GM23338 (cell line): ENCODE data around the gene GNGT1. TPM values are rescaled to one million over a fixed set of nuclear protein-coding genes. Genes with fewer than 3 reads are reported as not detected.
"Not testable (repeated sequence)": the region's sequence is repeated elsewhere in the genome, so short reads cannot be mapped to it uniquely, and the experiment has no call there.

Experiments used
- ATAC-seq: fragments of 200-7000 bp; cut with Tn5 transposase; 3 replicates; pipeline ENCODE4 v1.9.1; 2020
- DNase-seq: peaks from one replicate; pipeline ENCODE4 v3.0.0-alpha.2; 2015; ENCODE audit warnings: low spot score
- H2AFZ ChIP-seq: fragments of 200-600 bp; sonication (generic); 2 replicates; pipeline ENCODE4 v1.8.0; 2016; ENCODE audit warnings: antibody characterized with exemption, mild to moderate bottlenecking, moderate library complexity
- H3F3A ChIP-seq: fragments of 200-600 bp; sonication (generic); replicated peaks from 2 replicates; pipeline ENCODE4 v1.8.0; 2017; ENCODE audit warnings: antibody characterized with exemption, mixed run types, low read depth
- H3K27ac ChIP-seq: fragments of 200-600 bp; sonication (generic); 2 replicates; pipeline ENCODE4 v1.6.1; 2016; ENCODE audit warnings: low read depth
- H3K27me3 ChIP-seq: fragments of 200-600 bp; sonication (generic); 2 replicates; pipeline ENCODE4 v1.8.0; 2016; ENCODE audit warnings: mild to moderate bottlenecking, mixed run types, moderate library complexity; ENCODE audit not compliant: insufficient read depth
- H3K36me3 ChIP-seq: fragments of 200-600 bp; sonication (generic); 2 replicates; pipeline ENCODE4 v1.8.0; 2016; ENCODE audit warnings: mild to moderate bottlenecking; ENCODE audit not compliant: insufficient read depth
- H3K4me1 ChIP-seq: fragments of 200-600 bp; sonication (generic); 2 replicates; pipeline ENCODE4 v1.8.0; 2016; ENCODE audit warnings: mild to moderate bottlenecking, moderate library complexity; ENCODE audit not compliant: insufficient read depth
- H3K4me2 ChIP-seq: fragments of 200-600 bp; sonication (generic); 2 replicates; pipeline ENCODE4 v1.7.1; 2017; ENCODE audit warnings: mixed run types
- H3K4me3 ChIP-seq: fragments of 200-600 bp; sonication (generic); 2 replicates; pipeline ENCODE4 v1.6.1; 2016; ENCODE audit warnings: mixed run types
- H3K79me2 ChIP-seq: fragments of 200-600 bp; sonication (generic); replicated peaks from 2 replicates; pipeline ENCODE4 v1.8.0; 2017; ENCODE audit warnings: mild to moderate bottlenecking; ENCODE audit not compliant: insufficient read depth
- H3K9me2 ChIP-seq: fragments of 200-600 bp; sonication (generic); 2 replicates; pipeline ENCODE4 v1.8.0; 2017; ENCODE audit not compliant: insufficient read depth
- H4K20me1 ChIP-seq: fragments of 200-600 bp; sonication (generic); replicated peaks from 2 replicates; pipeline ENCODE4 v1.8.0; 2017; ENCODE audit warnings: mild to moderate bottlenecking; ENCODE audit not compliant: insufficient read depth
- H3K27ac Mint-ChIP-seq: 2 replicates; pipeline ENCODE4 v1.8.0; 2020; ENCODE audit warnings: inconsistent platforms, mild to moderate bottlenecking, moderate library complexity, mixed read lengths
- H3K27me3 Mint-ChIP-seq: 3 replicates; pipeline ENCODE4 v1.8.0; 2022; ENCODE audit warnings: low read depth, mild to moderate bottlenecking, moderate library complexity, mixed read lengths, inconsistent platforms; ENCODE audit not compliant: insufficient read depth, poor library complexity
- H3K36me3 Mint-ChIP-seq: 3 replicates; pipeline ENCODE4 v1.8.0; 2021; ENCODE audit warnings: low read depth, mild to moderate bottlenecking, inconsistent platforms, moderate library complexity, mixed read lengths
- H3K4me1 Mint-ChIP-seq: 3 replicates; pipeline ENCODE4 v1.8.0; 2020; ENCODE audit warnings: mild to moderate bottlenecking, inconsistent platforms, mixed read lengths
- H3K4me3 Mint-ChIP-seq: 3 replicates; pipeline ENCODE4 v1.8.0; 2021; ENCODE audit warnings: moderate library complexity, mild to moderate bottlenecking, inconsistent platforms, mixed read lengths
- H3K9me3 Mint-ChIP-seq: 3 replicates; pipeline ENCODE4 v1.8.0; 2020; ENCODE audit warnings: moderate library complexity, mild to moderate bottlenecking, inconsistent platforms, mixed read lengths
- CTCF ChIP-seq, 2 experiments: fragments of 200-600 bp in 1 of 2; sonication (generic) in 1 of 2; conservative IDR thresholded peaks; 2 replicates each; pipeline versions ENCODE4 v1.5.1 to v1.6.1; 2016 to 2017; ENCODE audit warnings: antibody characterized with exemption in 2 of 2, low read depth in 2 of 2, mild to moderate bottlenecking in 2 of 2, moderate library complexity in 1 of 2
- ETS1 ChIP-seq: IDR thresholded peaks from 2 replicates; pipeline ENCODE4 v1.6.1; 2016; ENCODE audit warnings: antibody characterized with exemption
- NANOG ChIP-seq: IDR thresholded peaks from 2 replicates; pipeline ENCODE4 v1.6.1; 2016; ENCODE audit warnings: antibody characterized with exemption, borderline replicate concordance
- POLR2AphosphoS5 ChIP-seq: IDR thresholded peaks from 2 replicates; pipeline ENCODE4 v1.6.1; 2016; ENCODE audit warnings: antibody characterized with exemption, low read depth
- REST ChIP-seq: IDR thresholded peaks from one replicate; pipeline ENCODE4 v1.6.1; 2018; ENCODE audit warnings: antibody characterized with exemption; ENCODE audit not compliant: unreplicated experiment
- ZNF114 ChIP-seq: fragments of 250-450 bp; sonication (Bioruptor Pico); IDR thresholded peaks from 2 replicates; pipeline ENCODE4 v1.5.0; 2020; ENCODE audit warnings: mild to moderate bottlenecking, moderate library complexity
- ZNF331 ChIP-seq: fragments of 250-450 bp; sonication (Bioruptor Pico); IDR thresholded peaks from 2 replicates; pipeline ENCODE4 v1.5.0; 2020; ENCODE audit warnings: low read depth, mild to moderate bottlenecking, moderate library complexity
- ZNF462 ChIP-seq: fragments of 250-450 bp; sonication (Bioruptor Pico); IDR thresholded peaks from 2 replicates; pipeline ENCODE4 v1.5.0; 2020; ENCODE audit warnings: mild to moderate bottlenecking, moderate library complexity
- polyA plus RNA-seq: library from polyadenylated mRNA; unstranded; fragments of >200 nt; fragmentation: Nextera tagmentation; extraction: Ambion mirVana; gene quantifications from 2 replicates; pipeline ENCODE4 v1.2.1, GENCODE V29; 2016
- total RNA-seq: library from RNA; depleted of rRNA; stranded (reverse); fragments of >200 nt; shearing (Covaris generic); gene quantifications from 2 replicates; pipeline ENCODE4 v1.2.3, GENCODE V29; 2014

GNGT1 gene
- total and polyA plus RNA-seq, 2 experiments from 2014 or later, result 1.6 TPM; not detected in 1

GRCh38 chr7:93914581-93915066 is 8.3 kb downstream of the GNGT1 start:
- Mint-ChIP-seq H3K4me1 (no peaks in the 10 kb centered on the region), H3K27me3 (no peaks in the 10 kb centered on the region), H3K27ac (no peak overlapping the region), H3K9me3 (no peaks in the 10 kb centered on the region), H3K4me3 (no peak overlapping the region), H3K36me3 (no peaks in the 10 kb centered on the region)
- Histone ChIP-seq H3K27ac (no peak overlapping the region), H3K9me2 (no peaks in the 10 kb centered on the region), H3K79me2 (no peaks in the 10 kb centered on the region), H3K4me2 (no peak overlapping the region), H3K4me3 (no peak overlapping the region), H2AFZ (no peak overlapping the region), H4K20me1 (no peaks in the 10 kb centered on the region), H3F3A (no peaks in the 10 kb centered on the region), H3K4me1 (no peaks in the 10 kb centered on the region), H3K27me3 (no peaks in the 10 kb centered on the region), H3K36me3 (no peaks in the 10 kb centered on the region)
- DNase-seq, result no peak
- ATAC-seq, result no peak
- no peak for TF ChIP-seq ETS1
- no peak for TF ChIP-seq ZNF114 (CRISPR knock-in tag)
- TF ChIP-seq ZNF331 (CRISPR knock-in tag), result no peak
- no peak for TF ChIP-seq NANOG
- TF ChIP-seq POLR2AphosphoS5, result no peak
- TF ChIP-seq ZNF462, result no peak
- no peak for TF ChIP-seq CTCF (conservative IDR thresholded peaks at IDR 0.05; ENCODE audit: low read depth in 2 of 2)
- TF ChIP-seq REST, result no peak

GRCh38 chr7:93915206-93915842 is 9.0 kb downstream of the GNGT1 start:
- H3K36me3 Mint-ChIP-seq, H3K9me2 ChIP-seq, H3K27ac Mint-ChIP-seq, H3K27me3 ChIP-seq, ATAC-seq, H3K4me2 ChIP-seq, H4K20me1 ChIP-seq, H3F3A ChIP-seq, DNase-seq, H3K27me3 Mint-ChIP-seq, H3K79me2 ChIP-seq, H3K4me3 Mint-ChIP-seq, H2AFZ ChIP-seq, H3K36me3 ChIP-seq, H3K4me1 ChIP-seq, H3K4me1 Mint-ChIP-seq, H3K4me3 ChIP-seq, H3K9me3 Mint-ChIP-seq, H3K27ac ChIP-seq: not testable (repeated sequence)
